Cardiac septum (tissue), 1 donor: Measurements from ENCODE around the gene GPR146. TPM values are rescaled to one million over a fixed set of nuclear protein-coding genes. Genes with fewer than 3 reads are reported as not detected.
"Not testable (repeated sequence)": the region's sequence is repeated elsewhere in the genome, so short reads cannot be mapped to it uniquely, and the experiment has no call there.

Experiments
- DNase-seq: peaks from one replicate; pipeline ENCODE4 v3.0.0-alpha.2; 2020; ENCODE audit warnings: low spot score
- intact Hi-C: fragments of 100-400 bp; cut with DNase I; formaldehyde crosslinking; loops from one replicate; pipeline ENCODE4 v1.14.0; 2022
- total RNA-seq: library from RNA; stranded (reverse); fragmentation: NEBNext Ultra II Directional; extraction: Animal tissue kit (Norgen Biotek cat#: 25700); gene quantifications from one replicate; pipeline ENCODE4 v1.2.1, GENCODE V29; 2021
- donor health status: DM: no; HTN: no; CAD: no.

The GPR146 gene
- total RNA-seq, 1 donor from 2014 or later, result 12.6 TPM

DNA sequence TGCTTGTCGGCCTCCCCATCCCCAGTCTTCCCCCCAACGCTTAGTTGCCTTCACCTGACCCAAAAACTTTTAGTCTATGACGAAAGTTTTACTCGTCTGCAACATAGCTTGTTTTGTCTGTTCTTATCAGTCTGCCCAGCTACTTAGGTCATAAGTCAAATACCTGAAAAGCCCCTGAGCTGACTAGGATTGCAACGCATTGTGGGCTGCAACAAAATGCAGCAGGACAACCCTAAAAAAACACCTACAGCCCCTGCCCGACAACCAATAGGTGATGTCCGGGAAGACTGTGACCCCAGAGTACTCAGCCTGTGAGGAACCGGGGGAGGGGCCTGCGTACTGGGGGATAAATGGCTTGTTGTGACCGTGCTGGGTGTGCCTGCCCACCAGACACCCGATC, 24.3 kb downstream of the GPR146 start:
- intact Hi-C loops, result no loop called here
- no peak for DNase-seq

DNA sequence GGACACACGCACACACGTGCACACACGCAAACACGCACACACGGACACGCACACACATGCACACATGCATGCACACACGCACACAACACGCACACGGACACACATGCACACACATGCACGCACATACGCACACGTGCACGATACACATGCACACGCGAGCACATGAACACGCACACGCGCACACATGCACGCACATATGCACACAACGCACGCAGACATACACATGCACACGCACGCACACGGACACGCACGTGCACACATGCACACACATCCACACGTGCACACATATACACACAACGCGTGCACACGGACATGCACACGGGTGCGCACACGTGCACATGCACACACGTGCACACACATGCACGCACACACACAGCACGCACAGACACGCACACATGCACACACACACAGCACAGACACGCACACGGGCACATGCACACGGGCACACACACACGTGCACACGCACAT, 26.2 kb downstream of the GPR146 start:
- no peak for DNase-seq
- intact Hi-C loops, result no loop called here

DNA sequence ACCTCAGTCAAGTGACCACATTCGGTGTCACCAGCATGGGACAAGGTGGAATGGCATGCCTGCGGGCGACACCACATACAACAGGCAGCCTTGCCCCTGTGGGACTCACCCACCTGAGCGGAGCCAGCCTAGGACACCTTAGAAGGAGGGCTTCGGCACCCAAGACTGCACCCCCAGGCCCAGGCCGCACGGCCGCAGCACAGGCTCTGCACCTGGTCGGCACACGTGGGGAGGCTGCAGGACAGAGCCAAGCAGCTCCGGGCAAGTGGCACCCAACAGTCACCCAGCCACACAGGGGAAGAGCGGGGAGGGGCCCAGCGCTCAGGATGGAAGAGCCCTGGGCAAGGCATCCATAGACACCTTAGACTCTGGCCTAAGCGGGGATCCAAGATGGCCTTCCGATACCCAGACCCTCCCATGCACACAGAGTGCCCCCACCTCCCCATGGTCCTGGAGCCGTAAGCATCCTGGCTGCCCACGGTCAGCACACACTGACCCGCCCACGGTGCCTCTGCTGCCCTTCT, 27.4 kb downstream of the GPR146 start:
- intact Hi-C loops, result no loop called here
- DNase-seq, result no peak

DNA sequence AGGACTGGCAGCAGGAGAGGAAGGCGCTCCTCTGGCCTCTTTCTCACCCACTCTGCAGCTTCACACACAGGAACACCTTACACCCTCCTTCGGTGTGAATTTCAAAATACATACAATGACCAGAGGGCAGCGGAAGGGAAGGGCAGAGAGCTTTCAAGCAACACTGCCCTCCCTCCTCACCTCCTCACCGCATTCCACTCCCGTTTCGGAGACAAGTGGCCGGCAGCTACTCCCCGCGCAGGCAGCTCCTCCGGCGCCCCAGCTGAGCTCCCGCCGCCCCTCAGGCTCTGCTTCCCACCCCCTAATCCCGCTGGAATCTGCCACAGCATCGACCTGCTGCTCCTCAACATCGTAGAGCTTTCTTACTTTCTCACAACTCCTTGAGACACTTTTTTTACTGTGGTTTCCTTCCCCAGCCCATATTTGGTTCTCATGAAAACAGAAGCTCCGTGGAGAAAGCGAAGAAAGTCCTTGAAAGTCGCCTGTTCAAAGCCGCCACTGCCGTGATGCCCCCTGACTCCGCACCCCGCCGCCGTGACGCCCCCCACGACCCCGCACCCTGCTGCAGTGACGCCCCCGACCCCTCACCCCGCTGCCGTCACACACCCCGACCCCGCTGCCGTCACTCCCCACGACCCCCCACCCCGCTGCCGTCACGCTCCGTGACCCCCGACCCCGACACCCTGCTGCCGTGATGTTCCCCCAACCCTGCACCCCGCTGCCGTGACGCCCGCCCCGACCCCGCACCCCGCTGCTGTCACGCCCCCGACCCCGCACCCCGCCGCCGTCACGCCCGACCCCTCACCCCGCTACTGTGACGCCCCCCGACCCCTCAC, 29.0 kb downstream of the GPR146 start:
- DNase-seq, result no peak
- intact Hi-C loops, result no loop called here

DNA sequence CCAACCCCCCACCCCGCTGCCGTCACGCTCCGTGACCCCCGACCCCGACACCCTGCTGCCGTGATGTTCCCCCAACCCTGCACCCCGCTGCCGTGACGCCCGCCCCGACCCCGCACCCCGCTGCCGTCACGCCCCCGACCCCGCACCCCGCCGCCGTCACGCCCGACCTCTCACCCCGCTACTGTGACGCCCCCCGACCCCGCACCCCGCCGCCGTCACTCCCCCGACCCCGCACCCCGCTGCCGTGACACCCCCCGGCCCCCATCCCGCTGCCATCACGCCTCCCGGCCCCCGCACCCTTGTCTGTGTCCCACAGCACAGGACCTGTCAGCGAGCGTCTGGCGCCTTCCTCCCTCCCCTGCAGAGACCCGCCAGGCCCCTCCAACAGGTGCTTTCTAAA, 29.7 kb downstream of the GPR146 start:
- DNase-seq, intact Hi-C loops: not testable (repeated sequence)

DNA sequence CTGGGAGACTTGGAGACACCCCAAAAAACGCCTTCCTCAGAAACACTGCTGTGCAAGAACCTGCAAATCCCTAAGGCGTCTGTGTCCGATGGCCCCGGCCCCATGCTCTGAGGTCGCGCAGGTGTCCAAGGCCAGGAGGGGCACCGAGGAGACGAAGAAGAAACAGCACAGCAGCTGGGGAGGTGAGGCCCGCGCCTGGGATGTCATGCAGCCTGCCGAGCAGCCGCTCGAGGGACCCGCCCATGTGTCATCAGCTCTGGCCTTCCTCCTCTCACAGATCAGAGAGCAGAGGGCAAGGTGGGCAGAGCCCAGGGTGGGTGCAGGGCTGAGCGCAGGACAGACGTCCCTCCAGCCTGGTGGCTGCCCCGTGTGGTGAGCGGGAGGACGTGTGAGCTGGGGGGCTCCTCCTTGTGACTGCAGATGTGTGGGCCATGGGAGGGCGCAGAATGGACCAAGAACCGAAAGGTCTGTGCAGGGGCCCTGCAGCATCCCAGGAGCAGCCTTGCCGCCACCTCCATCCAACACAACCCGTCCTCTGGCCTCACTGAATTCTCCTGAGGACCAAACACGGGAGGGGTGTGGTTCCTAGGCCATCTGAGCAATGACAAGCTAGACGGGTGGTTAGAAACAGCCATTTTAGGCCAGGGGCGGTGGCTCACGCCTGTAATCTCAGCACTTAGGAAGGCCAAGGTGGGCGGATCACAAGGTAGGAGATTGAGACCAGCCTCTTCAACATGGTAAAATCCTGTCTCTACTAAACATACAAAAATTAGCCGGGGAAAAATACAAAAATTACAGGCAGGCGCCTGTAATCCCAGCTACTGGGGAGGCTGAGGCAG, 30.5 kb downstream of the GPR146 start:
- intact Hi-C loops, result no loop called here
- no peak for DNase-seq

DNA sequence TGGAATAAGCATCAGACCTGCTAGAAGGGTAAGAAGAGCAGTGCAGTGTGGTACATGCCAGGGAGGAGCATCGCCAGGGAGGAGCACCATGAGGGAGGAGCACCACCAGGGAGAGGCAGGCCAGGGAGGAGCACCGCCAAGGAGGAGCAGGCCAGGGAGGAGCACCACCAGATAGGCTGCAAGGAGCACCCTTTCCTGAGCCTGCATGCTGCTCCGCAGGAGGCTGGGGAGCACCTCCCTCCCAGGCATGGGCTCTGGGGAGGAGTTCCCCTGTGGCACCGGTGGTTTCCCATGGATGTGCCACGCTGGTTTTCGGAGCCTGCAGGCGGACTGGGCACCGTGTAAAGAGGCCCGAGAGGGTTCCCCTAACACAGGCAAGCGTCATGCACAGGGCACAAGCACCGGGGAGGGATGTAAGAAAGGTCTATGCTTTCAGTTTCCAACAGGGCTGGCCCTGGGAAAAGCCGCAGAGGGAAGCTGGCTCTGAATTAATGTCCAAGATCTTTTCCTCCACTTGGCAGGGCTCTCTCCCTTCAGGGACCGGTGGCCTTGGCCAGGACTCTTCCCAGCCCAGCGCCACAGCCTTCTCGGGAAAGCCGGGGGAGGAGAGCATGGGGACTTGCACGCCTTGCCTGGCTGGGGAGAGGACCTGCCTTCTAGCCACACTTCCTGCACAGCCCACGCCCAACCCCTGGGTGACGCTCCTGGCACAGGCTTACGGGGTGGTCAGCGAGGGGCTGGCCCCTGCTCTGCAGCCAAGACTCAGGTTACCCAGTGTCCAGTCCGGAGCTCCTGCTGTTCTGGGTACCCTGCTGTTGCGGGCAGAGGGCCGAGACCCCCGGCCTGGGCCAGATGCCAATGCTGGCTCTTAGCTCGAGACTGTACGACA, 32.1 kb downstream of the GPR146 start:
- no peak for DNase-seq

DNA sequence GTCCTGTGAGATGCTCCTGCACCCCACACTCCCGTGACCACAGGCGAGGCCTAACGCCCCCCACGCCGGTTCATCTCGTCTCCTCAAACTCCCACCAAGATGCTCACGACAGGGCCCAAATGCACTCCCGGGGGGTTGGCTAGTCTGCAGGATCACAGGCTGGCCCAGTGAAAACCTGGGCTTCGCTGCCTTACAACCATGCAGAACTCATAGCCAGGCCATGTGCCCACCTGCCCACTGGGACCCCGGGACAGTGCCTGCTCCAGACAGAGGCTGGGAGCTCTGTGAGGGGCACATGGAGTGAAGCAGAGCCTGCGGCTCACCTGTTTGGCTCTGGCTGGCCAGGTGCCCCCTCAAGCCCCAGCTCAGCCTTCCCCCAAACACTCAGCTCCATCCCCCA, 34.2 kb downstream of the GPR146 start:
- DNase-seq, result no peak
- intact Hi-C loops, result no loop called here

More for the DNA sequence above, 32.1 kb downstream of the GPR146 start:
- intact Hi-C loops, result no loop called here

DNA sequence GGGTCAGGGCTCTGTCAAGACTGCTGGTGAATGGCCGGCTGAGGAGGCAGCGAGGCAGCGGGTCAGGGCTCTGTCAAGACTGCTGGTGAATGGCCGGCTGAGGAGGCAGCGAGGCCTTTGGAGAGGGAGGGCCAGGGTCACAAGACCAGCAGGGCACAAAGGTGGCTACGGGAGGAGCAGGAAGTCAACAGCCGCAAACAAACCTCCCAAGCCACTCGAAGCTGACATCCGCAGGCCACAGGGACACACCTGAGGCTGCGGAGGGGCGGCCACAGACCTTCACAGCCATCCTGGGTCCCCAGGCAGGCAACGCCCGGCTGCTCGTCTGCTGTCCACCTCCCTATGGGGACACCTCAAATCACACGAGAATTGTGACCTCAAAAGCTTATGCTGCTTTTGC, 34.6 kb downstream of the GPR146 start:
- intact Hi-C loops, result no loop called here
- DNase-seq, result no peak

DNA sequence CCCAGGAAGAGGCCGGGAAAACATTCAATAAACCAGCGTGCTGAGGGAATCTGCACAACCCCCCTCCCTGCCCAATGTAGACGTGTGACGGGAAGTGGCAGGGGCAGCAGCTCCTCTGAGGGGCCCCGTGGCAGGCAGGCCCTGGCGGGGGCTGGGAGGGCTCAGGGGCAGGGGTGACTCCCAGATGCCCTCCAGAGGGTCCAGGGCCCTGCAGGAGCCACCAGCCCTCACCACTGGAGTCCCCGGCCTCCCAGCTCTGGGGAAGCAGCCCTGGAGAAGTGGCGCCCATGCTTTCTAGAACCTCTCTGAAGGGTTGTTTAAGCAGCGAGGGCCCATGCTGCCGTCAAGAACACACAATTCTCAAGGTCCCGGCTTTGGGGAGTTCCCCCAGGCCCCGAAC, 35.2 kb downstream of the GPR146 start:
- no peak for DNase-seq
- intact Hi-C loops, result no loop called here

DNA sequence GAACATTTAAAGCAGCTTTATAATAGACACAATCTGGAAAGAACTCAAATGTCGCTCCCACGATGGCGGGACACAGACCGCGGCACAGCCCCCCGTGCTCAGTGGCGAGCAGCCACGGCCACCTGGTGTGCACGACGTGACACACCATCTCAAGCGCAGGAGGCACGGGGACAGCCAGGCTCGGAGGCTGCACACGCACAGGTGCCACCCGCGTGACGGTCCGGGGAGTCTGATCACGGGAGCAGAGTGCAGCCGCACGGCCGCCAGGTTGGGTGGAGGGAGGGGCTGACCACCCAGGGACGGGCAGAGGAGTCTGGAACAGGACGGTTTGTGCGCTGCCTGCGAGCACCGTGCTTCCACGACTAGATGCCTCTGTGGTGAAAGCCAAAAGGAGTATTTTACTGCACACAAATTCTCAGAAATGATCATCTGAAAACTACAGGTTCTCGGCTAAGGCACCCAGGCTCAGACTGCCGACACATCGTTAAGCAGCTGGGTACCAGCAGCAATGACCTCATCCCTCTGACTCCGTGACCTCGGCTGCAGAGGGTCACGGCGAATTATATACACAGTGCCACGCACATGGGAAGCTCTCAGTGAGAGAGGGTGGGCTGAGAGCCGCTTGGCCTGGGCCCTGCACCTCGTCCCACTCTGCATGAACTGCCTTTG, 36.0 kb downstream of the GPR146 start:
- no peak for DNase-seq
- intact Hi-C loops, result no loop called here

DNA sequence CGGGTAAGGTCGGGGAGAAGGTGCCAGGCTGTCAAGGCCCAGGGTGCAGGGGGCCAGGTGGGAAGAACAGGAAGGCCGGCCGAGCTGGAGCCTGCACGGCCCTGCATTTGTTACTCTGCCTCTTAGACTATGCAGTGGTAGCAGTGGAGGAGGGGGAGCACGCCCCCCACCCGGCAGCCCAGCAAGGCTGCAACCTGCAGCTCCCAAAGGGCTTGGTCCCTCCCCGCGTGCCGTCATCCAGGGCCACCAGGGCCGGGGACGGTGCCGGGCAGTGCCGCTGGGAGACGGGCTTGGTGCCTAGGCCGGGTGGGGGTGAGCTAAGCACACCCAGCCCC, 36.5 kb downstream of the GPR146 start:
- no peak for DNase-seq
- intact Hi-C loops, result no loop called here

DNA sequence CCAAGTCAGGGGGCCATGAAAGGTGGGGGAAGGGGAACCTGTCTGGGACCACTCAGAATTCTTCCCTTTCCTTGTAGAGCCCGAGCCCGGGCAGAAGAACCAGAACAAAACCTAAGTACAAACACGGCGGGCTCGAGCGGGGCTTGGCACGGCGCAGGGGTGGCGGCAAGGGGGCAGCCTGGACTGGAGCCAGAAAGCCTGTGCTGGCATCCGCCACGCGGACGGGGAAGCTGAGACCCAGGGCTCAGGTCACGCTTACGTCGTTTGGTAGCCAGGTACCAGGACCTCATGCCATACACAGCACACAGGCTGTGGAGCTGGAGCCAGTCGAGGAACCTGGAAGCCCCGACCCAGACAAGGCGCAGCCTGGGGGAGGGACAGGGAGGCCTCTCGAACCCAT, 37.0 kb downstream of the GPR146 start:
- intact Hi-C loops, result no loop called here
- DNase-seq, result no peak

DNA sequence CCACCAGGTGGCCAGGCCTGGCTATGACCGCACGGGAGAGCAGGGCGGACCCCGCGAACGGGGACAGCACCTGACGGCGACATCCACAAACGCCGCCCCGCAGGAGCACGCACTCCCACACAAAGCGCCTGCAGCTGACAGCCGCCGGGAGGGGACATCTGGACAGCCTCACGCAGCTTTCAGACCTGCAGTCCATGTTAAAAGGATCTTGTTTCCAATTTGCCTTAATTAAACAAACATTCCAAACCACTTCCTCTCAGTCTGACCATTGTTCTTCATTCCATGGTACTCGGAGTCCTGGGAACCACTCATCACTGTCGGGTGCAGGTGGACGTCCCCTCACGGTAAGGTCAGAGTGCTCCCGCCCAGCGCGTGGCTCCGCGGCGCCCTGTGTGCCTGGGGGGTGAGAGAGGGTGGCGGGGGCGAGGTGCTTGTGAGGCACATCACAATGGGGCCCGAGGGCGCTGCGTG, 37.6 kb downstream of the GPR146 start:
- intact Hi-C loops, result no loop called here
- DNase-seq, result no peak

DNA sequence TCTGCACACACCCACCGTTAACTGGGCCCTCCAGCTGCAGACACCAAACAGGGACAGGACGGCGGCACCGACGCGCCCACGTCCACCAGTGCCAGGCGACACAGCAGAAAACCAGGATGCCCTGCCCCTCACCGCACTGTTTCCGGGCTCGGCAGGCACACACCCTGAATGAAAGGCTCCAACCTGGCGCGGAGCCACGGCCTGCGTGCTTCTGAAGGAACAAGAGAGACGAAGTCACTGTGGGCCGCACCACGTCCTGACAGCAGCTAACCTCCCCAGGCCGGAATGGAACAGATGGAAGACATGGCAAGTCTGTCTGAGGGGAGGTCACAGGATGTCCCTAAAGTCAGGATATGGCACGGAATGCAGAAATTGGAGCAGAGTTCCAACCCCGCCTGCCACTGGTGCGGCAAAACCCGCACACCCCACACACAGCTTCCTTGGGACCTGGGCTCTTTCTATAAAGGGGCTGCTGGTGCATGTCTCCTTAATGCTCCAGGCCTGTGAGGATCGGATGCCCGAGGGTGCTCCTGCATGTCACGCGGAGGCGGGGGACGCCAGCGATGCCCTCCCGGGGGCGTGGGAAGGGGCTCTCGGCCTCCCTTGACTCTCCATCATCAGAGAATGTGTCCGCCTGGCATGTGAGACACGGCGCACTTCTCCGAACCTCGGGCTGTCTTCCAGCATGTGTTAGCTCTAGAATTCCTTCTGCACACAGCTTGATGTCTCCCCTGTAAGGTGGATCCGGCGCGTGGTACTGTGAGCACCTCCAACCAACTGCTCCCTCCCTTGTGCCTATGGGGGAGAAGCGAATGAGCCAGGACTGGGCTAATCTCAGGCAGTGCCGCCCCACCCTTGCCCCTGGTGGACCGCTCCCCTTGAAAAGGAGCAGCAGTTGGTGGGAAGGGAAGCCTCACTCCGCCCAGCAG, 39.6 kb downstream of the GPR146 start:
- no peak for DNase-seq
- intact Hi-C loops, result no loop called here

DNA sequence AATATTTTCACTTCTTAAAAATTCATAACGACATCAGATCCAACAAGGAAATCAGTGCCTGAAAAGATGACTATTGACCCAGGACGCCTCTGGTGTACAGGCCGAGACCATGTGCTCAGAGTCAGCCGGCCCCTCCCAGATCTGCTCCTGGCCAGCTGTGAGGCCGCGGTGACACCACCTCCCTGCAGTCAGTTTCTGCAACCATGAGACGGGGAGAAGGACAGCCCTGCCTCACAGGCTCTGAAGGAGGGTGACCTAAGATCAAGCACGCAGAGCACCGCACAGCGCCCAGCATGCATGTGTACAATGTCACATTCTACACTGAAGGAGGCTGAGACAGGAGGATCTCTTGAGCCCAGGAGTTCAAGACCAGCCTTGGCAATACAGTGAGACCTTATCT, 40.9 kb downstream of the GPR146 start:
- no peak for DNase-seq
- intact Hi-C loops, result loop anchor here (5.0 kb wide), 2 partner anchors 37 to 52 kb away; a partner anchor contains a TSS

DNA sequence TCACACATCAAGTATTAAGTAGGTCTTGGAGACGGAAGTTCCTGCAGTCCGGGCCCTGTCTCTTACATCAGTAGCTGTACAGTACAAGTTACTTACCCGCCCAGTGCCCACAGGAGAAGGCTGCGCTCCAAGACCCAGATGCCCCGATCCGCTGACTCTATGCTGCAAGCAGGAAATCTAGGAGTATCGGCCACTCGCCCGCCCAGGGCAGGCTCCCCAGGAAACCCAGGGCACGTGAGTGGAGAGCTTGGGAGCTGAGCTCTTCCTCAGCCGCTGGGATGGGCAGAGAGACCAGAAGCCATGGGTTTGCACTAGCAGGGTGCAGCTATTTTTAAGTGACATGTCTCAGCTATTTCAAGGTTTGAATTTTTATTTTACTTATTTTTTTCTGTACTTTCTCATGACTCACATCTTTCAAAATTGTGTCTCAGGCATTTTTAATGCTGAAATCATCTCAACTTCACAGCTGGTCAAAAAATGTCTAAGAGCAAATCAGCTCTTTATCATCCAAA, 41.6 kb downstream of the GPR146 start:
- intact Hi-C loops, result loop anchor here (5.0 kb wide), 2 partner anchors 36 to 51 kb away; a partner anchor contains a TSS
- no peak for DNase-seq
